ENCODE data around the gene FAM241B. TPM values are rescaled to one million over a fixed set of nuclear protein-coding genes. Genes with fewer than 3 reads are reported as not detected.

The FAM241B gene
- total RNA-seq, 4 donors from 2014 or later, result 0.44 to 5.7 (median 2.4) TPM

GRCh38 chr10:69655124-69655867 lies 25.2 kb downstream of the FAM241B start:
- Histone ChIP-seq H3K4me1 (peaks cover 0 to 10% (median 0%) of the 10 kb centered on the region in 4 donors), H3K27me3 (peaks cover 0 to 18% of the 10 kb centered on the region in 2 donors), H3K9me3 (no peaks in the 10 kb centered on the region), H3K4me3 (no peak overlapping the region), H3K27ac (no peak overlapping the region), H3K36me3 (no peaks in the 10 kb centered on the region)
- TF ChIP-seq EP300 (IDR thresholded peaks at IDR 0.05) (no peak), POLR2A (IDR thresholded peaks at IDR 0.05) (no peak), CTCF (IDR thresholded peaks at IDR 0.05) (no peak)
- DNase-seq (ENCODE audit: low spot score in 2 of 2), result no peak
- 78 to 81% methylated on average over 18 to 19 of the region's 20 CpGs for WGBS, 2 donors

- H3K4me3 ChIP-seq, result no peak overlapping the region
- H3K9me3 ChIP-seq, result no peaks in the 10 kb centered on the region
- H3K36me3 ChIP-seq, result no peaks in the 10 kb centered on the region
- H3K4me1 ChIP-seq, result peaks cover 0 to 10% (median 0%) of the 10 kb centered on the region in 4 donors
- no peak for DNase-seq (ENCODE audit: low spot score in 2 of 2)
- TF ChIP-seq EP300 (IDR thresholded peaks at IDR 0.05) (no peak), CTCF (IDR thresholded peaks at IDR 0.05) (no peak), POLR2A (IDR thresholded peaks at IDR 0.05) (no peak)
- H3K27me3 ChIP-seq, result peaks cover 0 to 18% of the 10 kb centered on the region in 2 donors
- 41 to 59% methylated on average over 8 to 11 of the region's 11 CpGs for WGBS, 2 donors
- H3K27ac ChIP-seq, result no peak overlapping the region
These were observed 26.0 kb downstream of the FAM241B start for GRCh38 chr10:69655868-69656555.

GRCh38 chr10:69656742-69657269 lies 26.8 kb downstream of the FAM241B start:
- Histone ChIP-seq H3K36me3 (no peaks in the 10 kb centered on the region), H3K4me3 (no peak overlapping the region), H3K9me3 (no peaks in the 10 kb centered on the region), H3K4me1 (peaks cover 0 to 10% (median 0%) of the 10 kb centered on the region in 4 donors), H3K27ac (no peak overlapping the region), H3K27me3 (peaks cover 0 to 20% of the 10 kb centered on the region in 2 donors)
- DNase-seq (ENCODE audit: low spot score in 2 of 2), result no peak
- TF ChIP-seq EP300 (IDR thresholded peaks at IDR 0.05) (no peak), POLR2A (IDR thresholded peaks at IDR 0.05) (no peak), CTCF (IDR thresholded peaks at IDR 0.05) (no peak)
- 17 to 30% methylated on average over 5 of the region's 5 CpGs for WGBS, 2 donors

- TF ChIP-seq EP300 (IDR thresholded peaks at IDR 0.05), result no peak
- peaks cover 0 to 10% (median 0%) of the 10 kb centered on the region in 4 donors for H3K4me1 ChIP-seq
- no peak overlapping the region for H3K4me3 ChIP-seq
- no peak overlapping the region for H3K27ac ChIP-seq
- H3K27me3 ChIP-seq, result peaks cover 0 to 24% of the 10 kb centered on the region in 2 donors
- no peak for DNase-seq (ENCODE audit: low spot score in 2 of 2)
- no peaks in the 10 kb centered on the region for H3K9me3 ChIP-seq
- WGBS, 2 donors, result 51 to 55% methylated on average over 8 of the region's 8 CpGs
- no peaks in the 10 kb centered on the region for H3K36me3 ChIP-seq
These were observed 27.4 kb downstream of the FAM241B start for GRCh38 chr10:69657430-69657829.

GRCh38 chr10:69657866-69658265 lies 27.8 kb downstream of the FAM241B start:
- Histone ChIP-seq H3K9me3 (no peaks in the 10 kb centered on the region), H3K4me3 (no peak overlapping the region), H3K36me3 (no peaks in the 10 kb centered on the region), H3K4me1 (peaks cover 0 to 10% (median 0%) of the 10 kb centered on the region in 4 donors), H3K27me3 (peaks cover 0 to 24% of the 10 kb centered on the region in 2 donors), H3K27ac (no peak overlapping the region)
- TF ChIP-seq POLR2A (IDR thresholded peaks at IDR 0.05) (no peak), CTCF (IDR thresholded peaks at IDR 0.05) (no peak), EP300 (IDR thresholded peaks at IDR 0.05) (no peak)
- WGBS, 2 donors, result 81 to 83% methylated on average over 10 of the region's 10 CpGs
- no peak for DNase-seq (ENCODE audit: low spot score in 2 of 2)
